Vagina (tissue), 2 donors: Measurements from ENCODE around the gene LHX4.

Source experiments
- CTCF ChIP-seq, 3 experiments: fragments of 450-650 bp in 2 of 3; fragments of 200-600 bp in 1 of 3; sonication (generic) in 1 of 3; IDR thresholded peaks; one replicate each; pipeline ENCODE4 v1.5.1; 2017 to 2019; ENCODE audit warnings: antibody characterized with exemption in 3 of 3, mild to moderate bottlenecking in 2 of 3, moderate library complexity in 2 of 3
- POLR2AphosphoS5 ChIP-seq, 2 donors: sonication (generic); formaldehyde crosslinking; IDR thresholded peaks; one replicate each; pipeline ENCODE4 v1.9.0; 2017; ENCODE audit warnings: antibody characterized with exemption in 2 of 2, mild to moderate bottlenecking in 2 of 2, low read depth in 1 of 2; ENCODE audit not compliant: insufficient read depth in 1 of 2

- TF ChIP-seq CTCF (IDR thresholded peaks at IDR 0.05): no peak
- TF ChIP-seq POLR2AphosphoS5 (IDR thresholded peaks at IDR 0.05; ENCODE audit: insufficient read depth in 1 of 2, low read depth in 1 of 2): no peak
These were observed 6.8 kb downstream of the LHX4 start for GRCh38 chr1:180236698-180237509.
